Gastroesophageal sphincter (tissue), 4 donors: ENCODE measurements around the gene ABLIM2. TPM values are rescaled to one million over a fixed set of nuclear protein-coding genes. Genes with fewer than 3 reads are reported as not detected.

ENCODE experiments used
- ATAC-seq: fragments of 150-250 bp; one replicate; pipeline ENCODE4 v1.9.1; 2016; ENCODE audit warnings: mild to moderate bottlenecking, moderate library complexity
- H3K27ac ChIP-seq, 4 donors: fragments of 200-600 bp; sonication (generic) in 3 of 4; 1 replicate in 3 of 4; 2 replicates in 1 of 4; pipeline ENCODE4 v1.5.1; 2016 to 2019
- H3K27me3 ChIP-seq: fragments of 200-600 bp; sonication (generic); one replicate; pipeline ENCODE4 v1.5.1; 2019
- H3K36me3 ChIP-seq, 2 donors: fragments of 200-600 bp; sonication (generic); one replicate each; pipeline ENCODE4 v1.5.1; 2019; ENCODE audit warnings: control low read depth in 1 of 2
- H3K4me1 ChIP-seq, 3 donors: fragments of 200-600 bp; sonication (generic); 1 replicate in 2 of 3; 2 replicates in 1 of 3; pipeline ENCODE4 v1.5.1; 2016 to 2019; ENCODE audit warnings: control low read depth in 2 of 3
- H3K4me3 ChIP-seq, 2 donors: fragments of 200-600 bp; sonication (generic); one replicate each; pipeline ENCODE4 v1.5.1; 2019; ENCODE audit warnings: mild to moderate bottlenecking in 1 of 2, moderate library complexity in 1 of 2
- H3K9me3 ChIP-seq, 3 donors: fragments of 200-600 bp; sonication (generic); one replicate each; pipeline ENCODE4 v1.5.1; 2017 to 2019; ENCODE audit warnings: control low read depth in 2 of 3
- EP300 ChIP-seq: sonication (generic); formaldehyde crosslinking; IDR thresholded peaks from one replicate; pipeline ENCODE4 v1.6.1; 2017; ENCODE audit warnings: antibody characterized with exemption, mild to moderate bottlenecking
- POLR2A ChIP-seq, 2 donors: fragments of 450-650 bp; IDR thresholded peaks; one replicate each; pipeline ENCODE4 v1.6.1; 2017; ENCODE audit warnings: antibody characterized with exemption in 2 of 2, mild to moderate bottlenecking in 2 of 2, moderate library complexity in 1 of 2
- POLR2AphosphoS5 ChIP-seq: sonication (generic); formaldehyde crosslinking; IDR thresholded peaks from one replicate; pipeline ENCODE4 v1.6.1; 2017; ENCODE audit warnings: antibody characterized with exemption
- WGBS, 2 donors: methylation state at CpG; one replicate each; pipeline ENCODE4 v1.1.5; 2018; ENCODE audit warnings: low coverage in 1 of 2; 5-methylcytosine and 5-hydroxymethylcytosine counted together
- total RNA-seq, 4 donors: library from RNA; depleted of rRNA; stranded (reverse); fragments of >200 nt; gene quantifications; one replicate each; pipeline ENCODE4 v1.1.0, GENCODE V29; 2016
- TF ChIP-seq, protein P1 (sequence below), 4 experiments: fragments of 200-600 bp in 2 of 4; fragments of 450-650 bp in 2 of 4; sonication (generic) in 1 of 4; IDR thresholded peaks; one replicate each; pipeline ENCODE4 v1.5.1; 2017 to 2019; ENCODE audit warnings: antibody characterized with exemption in 4 of 4, mild to moderate bottlenecking in 2 of 4, moderate library complexity in 2 of 4

ABLIM2 gene
- total RNA-seq, 4 donors from 2014 or later, result 5.0 to 13.5 (median 8.0) TPM

DNA sequence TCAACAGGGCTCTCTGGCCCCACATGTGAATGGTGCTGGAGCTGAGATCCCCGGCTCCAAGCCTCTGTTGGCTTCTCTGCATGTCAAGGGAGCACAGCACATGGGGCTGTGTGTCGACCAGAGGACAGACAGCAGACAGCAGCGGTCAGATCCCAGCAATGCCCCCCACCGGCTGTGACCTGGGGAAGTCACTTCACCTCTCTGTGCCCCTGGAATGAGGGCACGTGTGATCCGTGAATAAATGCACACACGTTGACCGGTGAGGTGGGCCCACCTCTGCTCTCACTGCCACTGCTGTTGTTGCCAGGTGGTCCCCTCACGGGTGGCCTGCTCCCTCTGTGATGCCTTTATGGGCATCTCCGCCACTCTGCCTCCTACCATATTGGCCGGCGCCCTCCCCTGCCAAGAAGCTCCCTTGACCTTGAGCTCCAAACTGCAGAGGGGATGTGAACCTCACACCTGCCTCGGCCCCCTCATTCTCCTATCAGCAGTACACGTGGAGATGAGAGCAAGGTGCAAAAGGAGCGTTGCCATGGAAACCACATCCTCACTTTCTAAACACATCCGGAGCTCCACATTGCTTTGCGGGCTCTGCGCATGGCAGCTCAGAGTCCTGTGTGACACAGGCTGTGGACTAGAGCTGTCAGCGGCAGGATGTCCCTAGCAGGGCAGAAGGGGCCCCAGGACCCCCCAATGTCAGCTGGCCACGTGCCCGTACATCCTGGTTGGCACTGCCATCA lies 75.4 kb downstream of the ABLIM2 start:
- no peaks in the 10 kb centered on the region for H3K4me1 ChIP-seq
- WGBS, 2 donors, result 80 to 81% methylated on average over 4 to 6 of the region's 21 CpGs
- H3K27ac ChIP-seq, result no peak overlapping the region
- TF ChIP-seq, protein P1, sequence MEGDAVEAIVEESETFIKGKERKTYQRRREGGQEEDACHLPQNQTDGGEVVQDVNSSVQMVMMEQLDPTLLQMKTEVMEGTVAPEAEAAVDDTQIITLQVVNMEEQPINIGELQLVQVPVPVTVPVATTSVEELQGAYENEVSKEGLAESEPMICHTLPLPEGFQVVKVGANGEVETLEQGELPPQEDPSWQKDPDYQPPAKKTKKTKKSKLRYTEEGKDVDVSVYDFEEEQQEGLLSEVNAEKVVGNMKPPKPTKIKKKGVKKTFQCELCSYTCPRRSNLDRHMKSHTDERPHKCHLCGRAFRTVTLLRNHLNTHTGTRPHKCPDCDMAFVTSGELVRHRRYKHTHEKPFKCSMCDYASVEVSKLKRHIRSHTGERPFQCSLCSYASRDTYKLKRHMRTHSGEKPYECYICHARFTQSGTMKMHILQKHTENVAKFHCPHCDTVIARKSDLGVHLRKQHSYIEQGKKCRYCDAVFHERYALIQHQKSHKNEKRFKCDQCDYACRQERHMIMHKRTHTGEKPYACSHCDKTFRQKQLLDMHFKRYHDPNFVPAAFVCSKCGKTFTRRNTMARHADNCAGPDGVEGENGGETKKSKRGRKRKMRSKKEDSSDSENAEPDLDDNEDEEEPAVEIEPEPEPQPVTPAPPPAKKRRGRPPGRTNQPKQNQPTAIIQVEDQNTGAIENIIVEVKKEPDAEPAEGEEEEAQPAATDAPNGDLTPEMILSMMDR (IDR thresholded peaks at IDR 0.05), result no peak
- TF ChIP-seq POLR2AphosphoS5 (no peak), POLR2A (IDR thresholded peaks at IDR 0.05) (no peak), EP300 (no peak)
- H3K27me3 ChIP-seq, result no peaks in the 10 kb centered on the region
- H3K4me3 ChIP-seq, result no peak overlapping the region
- peaks cover 0 to 13% of the 10 kb centered on the region in 2 donors for H3K36me3 ChIP-seq
- no peaks in the 10 kb centered on the region for H3K9me3 ChIP-seq
- no peak for ATAC-seq

DNA sequence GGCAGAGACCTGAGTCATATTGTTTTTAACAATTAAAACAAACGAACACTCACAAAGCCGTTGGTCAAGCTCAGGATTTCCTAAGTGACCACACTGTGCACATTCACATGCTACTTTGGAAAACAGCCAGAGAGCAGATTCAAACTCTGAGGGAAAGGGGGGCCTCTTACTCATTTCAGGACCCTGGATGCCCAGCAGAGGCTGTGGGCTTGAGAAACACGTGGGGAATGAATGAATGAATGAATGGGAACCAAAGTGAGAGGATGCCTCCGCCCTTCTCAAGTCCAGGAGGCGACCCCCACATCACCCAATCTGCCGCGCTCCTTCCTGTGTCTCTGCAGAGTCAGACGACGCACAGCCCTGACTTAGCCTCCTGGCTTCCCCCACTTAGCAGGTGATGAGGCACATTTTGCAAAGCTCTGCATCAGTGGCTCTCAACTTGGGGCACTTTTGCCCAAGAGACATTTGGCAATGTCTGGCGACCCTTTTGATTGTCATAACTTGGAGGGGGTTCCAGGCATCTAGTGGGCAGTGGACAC lies 76.0 kb downstream of the ABLIM2 start:
- Histone ChIP-seq H3K36me3 (peaks cover 0 to 14% of the 10 kb centered on the region in 2 donors), H3K27ac (no peak overlapping the region), H3K4me1 (no peaks in the 10 kb centered on the region), H3K27me3 (no peaks in the 10 kb centered on the region), H3K9me3 (no peaks in the 10 kb centered on the region), H3K4me3 (no peak overlapping the region)
- no peak for ATAC-seq
- 56 to 59% methylated on average over 3 to 9 of the region's 10 CpGs for WGBS, 2 donors
- TF ChIP-seq POLR2AphosphoS5, result no peak
- TF ChIP-seq EP300, result no peak
- TF ChIP-seq, protein P1 (IDR thresholded peaks at IDR 0.05), result no peak
- no peak for TF ChIP-seq POLR2A (IDR thresholded peaks at IDR 0.05)

DNA sequence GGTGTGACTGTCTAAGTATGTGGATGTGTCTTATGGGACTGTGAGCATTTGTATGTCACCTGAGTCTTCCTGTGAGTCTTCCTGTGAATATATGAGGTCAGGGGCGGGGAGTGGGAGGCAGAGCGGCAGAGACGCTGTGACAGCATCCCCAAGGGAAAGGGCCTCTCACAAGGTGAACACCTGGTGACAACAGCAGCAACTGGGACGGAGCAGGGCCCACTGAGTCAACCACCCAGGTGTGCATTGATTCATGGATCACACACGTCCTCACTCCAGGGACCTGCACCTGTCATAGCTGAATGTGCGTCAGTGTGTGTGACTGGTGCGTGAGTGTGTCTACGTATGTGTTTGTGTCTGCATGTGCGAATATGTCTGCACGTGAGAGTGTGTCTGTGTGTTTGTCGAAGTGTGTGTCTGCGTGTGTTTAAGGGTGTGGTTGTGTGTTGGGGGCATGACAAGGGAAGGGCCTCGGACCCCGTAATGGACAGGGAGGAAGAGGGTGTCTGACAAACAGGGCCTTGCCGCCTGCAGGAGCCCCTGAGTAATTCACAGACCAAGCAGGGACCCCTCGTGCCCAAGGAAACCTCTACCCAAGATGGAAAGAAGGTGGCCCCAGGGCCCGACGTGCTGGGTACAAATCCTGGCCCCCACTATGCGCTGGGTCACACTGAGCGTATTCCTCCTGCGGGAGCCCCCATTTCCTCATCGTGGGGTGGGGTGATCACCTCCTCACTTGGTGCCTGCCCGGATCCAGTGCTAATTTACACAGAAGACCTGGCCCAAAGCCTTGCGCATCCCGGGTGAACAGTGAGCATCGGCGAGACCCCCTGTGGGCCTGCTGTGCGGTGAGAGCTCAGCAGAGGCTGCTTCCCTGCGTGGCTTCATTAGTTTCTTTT lies 76.7 kb downstream of the ABLIM2 start:
- Histone ChIP-seq H3K27ac (no peak overlapping the region), H3K4me3 (no peak overlapping the region), H3K9me3 (no peaks in the 10 kb centered on the region), H3K36me3 (peaks cover 0 to 21% of the 10 kb centered on the region in 2 donors), H3K4me1 (no peaks in the 10 kb centered on the region), H3K27me3 (no peaks in the 10 kb centered on the region)
- TF ChIP-seq EP300 (no peak), POLR2AphosphoS5 (no peak), POLR2A (IDR thresholded peaks at IDR 0.05) (no peak)
- TF ChIP-seq, protein P1 (IDR thresholded peaks at IDR 0.05), result no peak
- 86 to 87% methylated on average over 7 to 14 of the region's 29 CpGs for WGBS, 2 donors
- no peak for ATAC-seq

DNA sequence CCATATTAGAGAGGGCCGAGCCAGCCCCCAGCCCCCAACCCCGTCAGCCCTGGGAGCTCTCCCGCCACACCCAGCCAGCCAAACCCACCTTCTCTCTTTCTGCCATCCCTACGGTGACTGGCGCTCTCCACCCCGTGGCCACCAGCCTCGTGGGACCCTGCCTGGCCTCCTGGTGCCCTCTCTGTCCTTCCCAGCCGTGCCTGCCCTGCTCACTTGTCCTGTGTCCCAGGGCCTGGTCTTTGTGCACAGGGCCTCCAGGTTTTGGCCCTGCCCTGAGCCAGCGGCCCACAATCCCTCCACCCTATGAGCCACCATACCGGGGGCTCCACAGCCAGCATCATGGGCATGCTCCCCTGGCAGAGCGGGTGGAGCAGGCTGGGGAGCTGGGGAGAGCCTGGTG lies 77.4 kb downstream of the ABLIM2 start:
- 88% methylated on average over 3 of the region's 11 CpGs; no CpG with 5 or more reads in 1 of the 2 donors for WGBS, 2 donors
- Histone ChIP-seq H3K27me3 (no peaks in the 10 kb centered on the region), H3K4me1 (no peaks in the 10 kb centered on the region), H3K4me3 (no peak overlapping the region), H3K36me3 (peaks cover 0 to 24% of the 10 kb centered on the region in 2 donors), H3K9me3 (no peaks in the 10 kb centered on the region), H3K27ac (no peak overlapping the region)
- TF ChIP-seq, protein P1 (IDR thresholded peaks at IDR 0.05), result no peak
- no peak for TF ChIP-seq POLR2AphosphoS5
- no peak for TF ChIP-seq POLR2A (IDR thresholded peaks at IDR 0.05)
- no peak for TF ChIP-seq EP300
- ATAC-seq, result no peak
